Mononuclear cell (primary cell): Measurements from ENCODE around the gene CCDC172. TPM values are rescaled to one million over a fixed set of nuclear protein-coding genes. Genes with fewer than 3 reads are reported as not detected.

ENCODE experiments used
- H3K27me3 ChIP-seq: 2 replicates; pipeline ENCODE4 v1.6.0; 2011; ENCODE audit warnings: low read length, control low read depth; ENCODE audit not compliant: insufficient read depth
- H3K4me1 ChIP-seq: 2 replicates; pipeline ENCODE4 v1.5.1; 2011; ENCODE audit warnings: mild to moderate bottlenecking, low read length, control low read depth; ENCODE audit not compliant: insufficient read depth
- H3K4me3 ChIP-seq: 2 replicates; pipeline ENCODE4 v1.5.1; 2011; ENCODE audit warnings: mild to moderate bottlenecking, low read length, moderate library complexity
- H3K9me3 ChIP-seq: 2 replicates; pipeline ENCODE4 v1.5.1; 2011; ENCODE audit warnings: low read depth, mild to moderate bottlenecking, control low read depth, low read length
- total RNA-seq: library from RNA; depleted of rRNA; stranded (reverse); fragments of >200 nt; gene quantifications from one replicate; pipeline ENCODE4 v1.2.3, GENCODE V29; 2012

CCDC172 gene, protein sequence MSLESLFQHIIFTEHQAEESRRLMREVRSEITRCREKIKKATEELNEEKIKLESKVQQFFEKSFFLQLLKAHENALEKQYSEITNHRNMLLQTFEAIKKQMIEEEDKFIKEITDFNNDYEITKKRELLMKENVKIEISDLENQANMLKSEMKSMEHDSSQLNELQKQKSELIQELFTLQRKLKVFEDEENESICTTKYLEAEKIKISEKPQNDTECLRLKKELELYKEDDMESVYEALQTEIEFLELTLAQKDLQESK
- not detected for total RNA-seq

DNA sequence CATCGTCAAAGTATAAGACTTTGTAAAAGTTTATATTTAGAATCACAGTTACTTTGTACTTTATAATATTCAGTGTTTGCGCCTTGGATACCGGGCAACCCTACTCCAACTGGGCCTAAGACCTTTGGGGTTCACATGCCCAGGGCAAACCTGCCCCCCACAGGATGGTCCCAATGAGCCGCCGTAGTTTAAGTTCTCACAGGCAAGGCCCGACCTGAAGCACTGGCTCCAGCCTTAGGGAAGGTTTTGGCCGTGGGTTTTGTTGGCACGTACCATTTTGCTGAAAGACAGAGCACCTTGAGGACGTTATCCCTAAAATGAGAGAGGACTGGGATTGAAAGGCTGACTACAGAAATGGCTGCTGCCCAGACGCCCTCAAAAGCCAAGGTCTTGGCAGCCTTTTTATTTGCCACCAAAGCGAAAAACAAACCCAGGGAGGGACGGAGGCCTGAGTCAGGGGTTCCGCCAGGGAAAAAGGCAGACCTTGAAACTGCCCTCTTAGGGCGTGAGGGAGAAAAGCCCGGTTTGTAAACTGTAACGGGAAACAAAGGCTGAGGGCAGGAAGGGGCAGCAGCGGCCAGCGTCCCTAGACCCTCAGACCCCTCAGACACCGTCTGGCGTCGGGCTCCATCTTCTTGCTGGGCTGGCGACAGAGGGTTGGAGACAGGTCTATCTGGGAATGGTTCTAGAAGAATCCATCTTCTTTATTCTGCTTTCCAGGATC is at the start of gene CCDC172:
Gene CCDC172, plus strand, starts transcription at position 222 of the 724 bp plus-strand sequence. CDS start 564 bp downstream, outside the sequence.
- no peaks in the 10 kb centered on the region for H3K9me3 ChIP-seq
- no peaks in the 10 kb centered on the region for H3K27me3 ChIP-seq
- no peak within 1 kb of the TSS for H3K4me3 ChIP-seq
- H3K4me1 ChIP-seq = no peaks in the 10 kb centered on the region

DNA sequence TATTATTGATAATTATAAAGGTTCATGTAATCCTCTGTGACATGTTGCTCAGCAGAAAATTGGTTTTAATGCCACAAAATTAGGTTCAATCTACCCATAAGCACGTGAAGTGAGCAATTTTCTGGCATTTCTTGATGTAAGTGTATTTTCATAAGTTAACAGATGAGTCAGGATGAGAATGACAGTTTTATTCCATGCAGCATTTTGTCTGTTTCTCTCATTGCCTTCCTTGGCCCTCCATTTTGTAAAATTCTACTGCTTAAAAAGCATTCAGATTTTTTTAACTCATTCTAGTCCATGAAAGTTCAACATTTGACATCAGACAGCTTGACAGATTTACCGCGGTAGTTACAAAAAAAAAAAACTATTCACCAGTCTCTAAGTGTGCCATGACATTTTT is 47.3 kb upstream of the CCDC172 start:
- no peaks in the 10 kb centered on the region for H3K4me1 ChIP-seq
- H3K27me3 ChIP-seq = peaks cover 41% of the 10 kb centered on the region

DNA sequence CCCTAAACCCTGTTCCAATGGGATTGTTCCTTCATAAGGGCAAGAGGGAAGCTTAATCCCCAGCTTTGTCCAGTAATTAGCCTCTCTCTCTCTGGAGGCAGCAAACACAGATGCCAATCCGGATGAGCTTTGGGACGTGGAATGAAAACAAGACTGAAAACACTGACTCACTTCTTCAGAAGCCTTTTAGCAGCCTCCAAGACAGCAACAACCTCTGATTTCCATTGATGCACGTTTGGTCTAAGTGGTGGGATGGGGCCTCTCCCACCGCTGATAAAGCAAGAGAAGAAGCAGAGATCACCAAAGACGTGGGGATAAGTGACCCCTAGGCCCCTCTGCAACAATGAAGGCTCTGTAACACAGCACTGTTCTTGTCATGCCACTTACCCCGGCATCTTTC is 45.4 kb upstream of the CCDC172 start:
- Histone ChIP-seq H3K9me3 (no peaks in the 10 kb centered on the region), H3K27me3 (peaks cover 26% of the 10 kb centered on the region)

More for the DNA sequence above, 47.3 kb upstream of the CCDC172 start:
- Histone ChIP-seq H3K9me3 (no peaks in the 10 kb centered on the region), H3K4me3 (no peak overlapping the region)

DNA sequence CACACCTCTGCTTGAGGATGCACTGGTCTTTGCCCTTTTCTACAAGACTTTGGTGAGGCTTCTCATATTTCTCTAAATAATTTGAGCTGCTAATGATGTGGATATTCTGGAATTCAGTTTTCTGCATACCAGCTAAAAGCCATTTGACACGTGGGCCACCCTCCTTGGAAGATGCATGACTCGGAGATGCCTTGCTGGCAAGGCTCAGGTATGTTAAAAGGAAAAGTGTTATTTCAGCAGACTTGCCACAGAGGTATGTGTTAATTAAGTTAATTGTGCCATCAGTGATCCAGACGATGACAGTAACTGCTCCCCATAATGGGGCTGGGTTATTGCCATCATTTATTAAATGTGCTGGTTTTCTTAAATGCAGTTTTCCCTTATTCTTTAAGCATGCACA is 42.5 kb upstream of the CCDC172 start:
- Histone ChIP-seq H3K4me3 (no peak overlapping the region), H3K27me3 (no peaks in the 10 kb centered on the region), H3K9me3 (no peaks in the 10 kb centered on the region), H3K4me1 (no peaks in the 10 kb centered on the region)

More for the DNA sequence above, 45.4 kb upstream of the CCDC172 start:
- no peaks in the 10 kb centered on the region for H3K4me1 ChIP-seq
- no peak overlapping the region for H3K4me3 ChIP-seq

DNA sequence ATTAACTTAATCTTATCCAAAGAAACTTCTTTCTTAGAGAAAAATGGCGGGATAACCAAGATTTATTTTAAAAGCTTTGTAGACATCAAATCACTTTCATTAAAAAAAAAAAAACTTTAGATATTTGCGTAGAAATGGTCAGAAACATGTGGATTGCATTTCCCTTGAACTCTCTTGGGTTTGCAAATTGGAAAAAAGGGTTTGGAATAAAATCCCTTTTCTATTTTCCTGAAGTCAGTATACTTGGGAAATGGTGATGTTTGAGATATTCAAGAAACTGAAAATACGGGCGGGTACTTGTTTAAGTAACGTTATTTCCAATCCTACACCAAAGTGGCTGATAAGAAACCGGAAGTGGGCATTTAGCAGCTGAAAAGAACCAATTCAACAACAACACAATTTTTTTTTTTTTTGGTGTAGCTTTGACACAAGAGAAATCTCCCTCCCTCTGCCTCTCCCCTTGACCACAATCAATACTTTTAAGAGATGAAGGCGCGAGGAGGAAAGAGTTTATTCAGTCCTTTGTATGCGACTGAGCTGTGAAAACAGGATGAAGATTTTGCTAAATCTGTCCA is 37.5 kb upstream of the CCDC172 start:
- Histone ChIP-seq H3K9me3 (no peaks in the 10 kb centered on the region), H3K4me3 (no peak overlapping the region), H3K27me3 (no peaks in the 10 kb centered on the region), H3K4me1 (no peaks in the 10 kb centered on the region)

DNA sequence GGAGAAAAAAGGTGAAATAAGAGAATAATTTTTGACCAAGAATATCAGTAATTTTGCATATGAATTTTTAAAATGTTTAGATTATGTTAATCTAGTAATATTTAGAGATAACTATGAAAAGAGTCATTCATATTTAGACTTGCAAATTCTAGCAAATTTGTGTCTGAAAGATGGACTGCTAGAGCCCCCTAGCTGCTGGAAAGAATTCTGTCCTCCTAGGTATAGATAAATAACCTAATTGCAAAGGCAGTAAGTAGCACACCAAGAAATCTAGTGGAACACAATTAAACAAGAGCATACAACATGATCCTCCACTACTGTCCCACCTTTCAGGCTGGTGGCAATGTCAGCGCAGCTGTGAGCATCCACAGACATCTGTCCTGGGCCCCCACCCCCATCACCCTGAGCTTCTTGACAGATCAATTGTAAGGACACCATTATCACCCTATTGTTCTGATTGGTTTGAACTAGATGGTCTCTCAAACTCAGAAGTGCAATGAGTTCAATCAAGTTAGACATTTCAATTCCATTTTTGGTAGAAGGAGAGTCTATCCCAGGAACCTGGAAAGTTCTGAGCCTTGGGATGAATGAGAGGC is 36.2 kb upstream of the CCDC172 start:
- H3K4me1 ChIP-seq = no peaks in the 10 kb centered on the region
- no peaks in the 10 kb centered on the region for H3K9me3 ChIP-seq
- H3K27me3 ChIP-seq = no peaks in the 10 kb centered on the region
- no peak overlapping the region for H3K4me3 ChIP-seq

DNA sequence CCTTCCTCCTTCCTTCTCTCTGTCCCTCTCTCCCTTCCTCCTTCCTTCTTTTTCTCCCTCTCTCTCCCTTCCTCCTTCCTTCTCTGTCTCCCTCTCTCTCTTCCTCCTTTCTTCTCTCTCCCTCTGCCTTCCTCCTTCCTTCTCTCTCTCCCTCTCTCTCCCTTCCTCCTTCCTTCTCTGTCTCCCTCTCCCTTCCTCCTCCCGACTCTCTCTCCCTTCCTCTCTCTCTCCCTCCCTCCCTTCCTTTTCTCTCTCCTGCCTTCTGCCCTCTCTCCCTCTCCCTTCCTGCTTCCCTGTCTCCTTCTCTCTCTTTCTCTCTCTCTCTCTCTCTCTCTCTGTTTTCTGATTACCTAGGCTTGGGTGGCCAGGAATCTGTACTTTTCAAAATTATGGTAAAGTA is 34.6 kb upstream of the CCDC172 start:
- H3K9me3 ChIP-seq = no peaks in the 10 kb centered on the region
- no peak overlapping the region for H3K4me3 ChIP-seq
- no peaks in the 10 kb centered on the region for H3K4me1 ChIP-seq
- no peaks in the 10 kb centered on the region for H3K27me3 ChIP-seq

DNA sequence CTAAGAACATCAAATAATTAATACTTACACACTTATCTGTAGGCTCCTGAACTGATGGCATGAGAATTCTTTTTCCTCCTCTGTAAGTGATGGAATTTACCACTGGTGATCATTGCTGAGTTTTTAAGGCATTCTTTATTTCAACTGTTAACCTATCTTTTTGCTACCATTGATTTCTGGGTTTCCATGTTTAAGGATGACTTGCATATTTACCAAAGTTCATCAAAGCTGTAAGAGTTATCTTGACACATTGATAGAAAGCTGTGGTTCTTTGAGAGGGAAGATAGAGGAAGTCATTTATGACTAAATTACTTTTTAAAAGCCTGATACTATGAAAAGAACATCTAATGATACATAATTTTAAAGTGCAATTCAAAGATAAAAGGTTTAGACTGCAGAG is 31.8 kb upstream of the CCDC172 start:
- Histone ChIP-seq H3K4me1 (no peaks in the 10 kb centered on the region), H3K9me3 (no peaks in the 10 kb centered on the region), H3K4me3 (no peak overlapping the region), H3K27me3 (no peaks in the 10 kb centered on the region)

DNA sequence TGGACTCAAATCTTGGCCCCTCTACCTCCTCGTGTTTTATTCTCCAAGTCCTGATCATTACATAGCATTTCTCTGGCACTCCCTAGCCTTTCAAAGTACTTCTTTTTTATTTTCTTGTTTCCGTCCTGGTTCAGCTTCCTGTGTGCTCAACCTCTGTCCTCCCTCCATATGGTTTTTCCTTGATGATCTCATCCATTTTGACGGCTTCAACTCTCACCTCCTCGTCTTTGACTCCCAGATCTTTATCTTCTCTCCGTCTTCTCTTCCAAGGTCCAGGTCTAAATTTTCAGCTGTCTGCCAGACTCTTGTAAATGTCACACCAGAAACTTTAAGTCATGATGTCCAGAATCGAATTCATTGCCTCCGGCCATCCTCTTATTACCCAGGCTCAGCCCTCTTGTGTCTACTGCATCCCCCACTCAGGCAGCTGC is 27.9 kb upstream of the CCDC172 start:
- H3K27me3 ChIP-seq = no peaks in the 10 kb centered on the region
- no peaks in the 10 kb centered on the region for H3K9me3 ChIP-seq
- H3K4me3 ChIP-seq = no peak overlapping the region
- no peaks in the 10 kb centered on the region for H3K4me1 ChIP-seq

DNA sequence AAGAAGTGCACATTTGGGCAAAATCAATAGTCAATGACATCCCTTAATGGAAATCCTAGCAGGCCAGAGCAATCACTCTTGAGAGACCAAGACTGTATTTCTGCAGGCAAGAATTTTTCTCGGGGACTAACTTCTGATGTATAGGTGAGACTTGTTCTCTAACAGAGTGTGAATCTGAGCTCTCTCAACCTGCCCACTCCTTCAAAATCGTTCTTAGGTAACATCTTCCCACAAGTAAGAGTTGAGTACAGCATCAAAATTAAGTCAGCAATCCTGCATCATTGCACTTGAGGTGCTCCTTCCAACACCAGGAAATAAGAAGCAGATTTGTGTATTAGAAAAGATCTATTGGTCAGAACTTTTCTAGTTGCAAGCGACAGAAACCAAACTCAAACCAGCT is 25.7 kb upstream of the CCDC172 start:
- H3K4me3 ChIP-seq = no peak overlapping the region
- no peaks in the 10 kb centered on the region for H3K9me3 ChIP-seq
- no peaks in the 10 kb centered on the region for H3K4me1 ChIP-seq
- H3K27me3 ChIP-seq = no peaks in the 10 kb centered on the region

DNA sequence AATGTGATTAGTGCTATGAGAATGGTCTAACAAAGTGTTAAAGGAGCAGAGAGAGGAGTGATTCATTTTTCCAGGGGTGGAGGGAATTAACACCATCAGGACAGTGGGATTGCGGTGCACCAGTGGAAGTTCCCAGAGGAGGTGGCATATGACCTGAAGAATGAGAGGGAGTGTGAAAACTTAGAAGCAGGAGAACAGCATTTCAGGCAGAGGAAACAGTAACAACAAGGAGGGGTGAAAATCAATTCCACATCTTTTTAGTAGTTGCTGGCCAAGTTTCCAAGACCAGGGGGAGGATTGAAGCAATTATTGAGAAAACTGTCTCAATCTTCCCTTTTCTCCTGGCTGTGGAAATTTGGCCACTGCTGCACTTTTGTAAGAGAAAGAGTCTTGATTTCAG is 23.7 kb upstream of the CCDC172 start:
- no peaks in the 10 kb centered on the region for H3K9me3 ChIP-seq
- no peaks in the 10 kb centered on the region for H3K4me1 ChIP-seq

DNA sequence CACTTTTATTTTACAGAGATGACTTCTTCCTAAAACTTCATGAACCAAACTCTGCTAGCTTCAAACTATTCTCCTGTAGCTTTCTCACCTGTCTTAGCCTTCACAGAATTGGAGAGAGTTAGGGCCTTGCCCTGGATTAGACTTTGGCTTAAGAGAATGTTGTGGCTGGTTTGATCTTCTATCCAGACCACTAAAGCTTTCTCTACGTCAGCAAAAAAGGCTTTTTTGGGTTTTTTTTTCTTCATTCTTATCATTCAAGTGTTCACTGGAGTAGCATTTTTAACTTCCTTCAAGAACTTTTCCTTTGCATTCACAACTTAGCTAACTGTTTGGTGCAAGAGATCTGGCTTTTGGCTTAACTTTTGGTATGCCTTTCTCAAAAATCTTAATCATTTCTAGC is 19.3 kb upstream of the CCDC172 start:
- Histone ChIP-seq H3K9me3 (no peaks in the 10 kb centered on the region), H3K4me1 (no peaks in the 10 kb centered on the region), H3K27me3 (no peaks in the 10 kb centered on the region), H3K4me3 (no peak overlapping the region)

More for the DNA sequence above, 23.7 kb upstream of the CCDC172 start:
- Histone ChIP-seq H3K4me3 (no peak overlapping the region), H3K27me3 (no peaks in the 10 kb centered on the region)

DNA sequence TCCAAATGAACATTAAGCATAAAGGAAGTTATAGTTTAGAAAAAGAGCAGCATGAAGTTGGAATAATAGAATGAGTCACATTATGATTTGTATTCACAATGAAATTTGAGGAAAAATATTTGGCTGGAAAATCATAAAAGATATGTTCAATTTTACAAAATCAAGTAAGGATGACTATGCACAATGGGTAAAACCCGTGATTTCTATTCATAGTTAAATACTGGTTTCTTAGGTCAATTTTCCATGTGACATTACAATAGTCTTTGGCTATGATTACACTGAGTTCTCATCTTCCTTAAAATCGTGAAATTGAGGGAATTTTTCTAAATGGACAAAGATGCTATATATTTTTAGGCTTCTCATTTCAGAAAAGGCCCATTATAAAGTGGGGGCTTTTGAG is 17.4 kb upstream of the CCDC172 start:
- Histone ChIP-seq H3K27me3 (no peaks in the 10 kb centered on the region), H3K4me1 (no peaks in the 10 kb centered on the region), H3K4me3 (no peak overlapping the region), H3K9me3 (no peaks in the 10 kb centered on the region)

DNA sequence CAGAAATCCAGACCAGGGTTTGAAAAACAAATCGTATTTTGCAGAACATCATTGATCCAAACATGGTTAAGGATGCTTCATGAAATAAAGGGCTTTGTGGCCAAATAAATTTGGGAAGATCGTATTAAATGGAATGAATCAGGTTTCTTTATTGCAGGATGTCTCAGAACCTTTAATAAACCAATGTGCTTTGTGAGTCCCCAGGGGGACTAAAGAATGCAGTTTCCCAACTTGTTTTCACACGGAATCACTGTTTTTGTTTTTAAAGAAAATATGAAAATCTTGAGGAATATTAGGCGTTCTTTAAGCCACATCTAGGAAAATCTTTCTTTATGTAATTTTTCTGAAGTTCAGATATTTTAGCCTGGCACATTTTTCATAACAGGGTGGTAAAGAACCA is 16.8 kb upstream of the CCDC172 start:
- H3K4me1 ChIP-seq = no peaks in the 10 kb centered on the region
- H3K9me3 ChIP-seq = no peaks in the 10 kb centered on the region
- H3K27me3 ChIP-seq = no peaks in the 10 kb centered on the region
- no peak overlapping the region for H3K4me3 ChIP-seq

DNA sequence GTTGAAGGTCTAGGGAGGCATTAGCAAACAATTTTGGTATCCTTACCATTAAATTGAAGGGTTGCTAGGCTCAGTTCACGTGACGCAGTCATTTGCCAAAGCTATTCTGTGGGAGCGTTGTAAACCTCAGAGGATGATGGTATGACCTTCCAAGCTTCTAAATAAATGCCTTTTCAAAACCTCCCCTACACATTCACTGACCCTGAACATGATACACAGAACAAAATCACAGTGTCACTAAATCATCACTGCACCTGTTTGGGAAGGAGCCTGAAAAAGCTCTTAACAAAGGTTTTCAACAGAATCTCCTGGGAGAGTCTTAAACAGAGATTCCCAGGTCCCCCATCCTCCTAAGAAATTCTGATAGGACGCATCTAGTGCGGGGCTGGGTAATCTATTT is 13.2 kb upstream of the CCDC172 start:
- Histone ChIP-seq H3K4me3 (no peak overlapping the region), H3K9me3 (no peaks in the 10 kb centered on the region), H3K4me1 (no peaks in the 10 kb centered on the region), H3K27me3 (no peaks in the 10 kb centered on the region)
